Muscle layer of colon (tissue), 2 donors: ENCODE data around the gene RORC.
"Not testable (repeated sequence)": the region's sequence is repeated elsewhere in the genome, so short reads cannot be mapped to it uniquely, and the experiment has no call there.

Experiments used
- H3K27ac ChIP-seq: one replicate; pipeline ENCODE4 v1.7.0; 2013; ENCODE audit warnings: low read depth, mild to moderate bottlenecking, low read length, moderate library complexity
- H3K27me3 ChIP-seq, 2 donors: one replicate each; pipeline ENCODE4 v1.7.0; 2013; ENCODE audit warnings: low read length in 2 of 2, mild to moderate bottlenecking in 2 of 2; ENCODE audit not compliant: insufficient read depth in 2 of 2, control insufficient read depth in 1 of 2
- H3K36me3 ChIP-seq: one replicate; pipeline ENCODE4 v1.7.0; 2013; ENCODE audit warnings: mild to moderate bottlenecking, low read length; ENCODE audit not compliant: insufficient read depth
- H3K4me1 ChIP-seq: one replicate; pipeline ENCODE4 v1.7.0; 2013; ENCODE audit warnings: mild to moderate bottlenecking, low read length; ENCODE audit not compliant: insufficient read depth
- H3K4me3 ChIP-seq, 2 donors: one replicate each; pipeline ENCODE4 v1.7.0; 2013; ENCODE audit warnings: low read length in 2 of 2, low read depth in 1 of 2, mild to moderate bottlenecking in 1 of 2, moderate library complexity in 1 of 2
- H3K9ac ChIP-seq: one replicate; pipeline ENCODE4 v1.7.0; 2013; ENCODE audit warnings: low read length
- H3K9me3 ChIP-seq: one replicate; pipeline ENCODE4 v1.7.0; 2013; ENCODE audit warnings: mild to moderate bottlenecking, low read length
- donor health status: abdominal sarcoma.
- donor health status: Adenocarcinoma of cecum.

Gene RORC

DNA sequence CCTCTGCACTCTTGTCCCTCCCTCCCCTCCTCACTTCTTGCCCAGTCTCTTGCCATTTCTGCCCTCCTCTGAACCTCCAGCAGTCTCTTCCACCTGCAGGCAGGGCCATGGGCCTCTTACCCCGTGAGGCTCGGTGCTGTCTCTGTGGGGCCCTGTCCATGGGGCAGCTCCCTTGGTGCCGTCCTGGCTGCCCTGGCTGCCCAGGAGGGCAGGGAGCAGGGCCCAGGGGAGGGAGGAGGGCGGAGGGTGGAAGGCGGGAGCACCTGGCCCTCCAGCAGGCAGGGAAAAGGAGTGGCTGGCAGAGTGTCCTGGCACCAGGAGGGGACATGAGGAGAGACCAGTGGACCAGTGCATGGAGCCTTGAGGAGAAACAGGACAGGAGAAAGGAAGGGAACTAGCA is at the start of gene RORC:
Gene RORC, minus strand, starts transcription at position 198 of the 400 bp plus-strand sequence. Its CDS starts 38 bp downstream, at position 160.
- Histone ChIP-seq H3K4me3 (no peak within 1 kb of the TSS), H3K9ac (no peak within 1 kb of the TSS), H3K4me1 (peaks cover 5% of the 10 kb centered on the region), H3K9me3 (no peaks in the 10 kb centered on the region), H3K27ac (no peak within 1 kb of the TSS), H3K27me3 (peaks cover 3 to 12% of the 10 kb centered on the region in 2 donors), H3K36me3 (no peaks in the 10 kb centered on the region)

DNA sequence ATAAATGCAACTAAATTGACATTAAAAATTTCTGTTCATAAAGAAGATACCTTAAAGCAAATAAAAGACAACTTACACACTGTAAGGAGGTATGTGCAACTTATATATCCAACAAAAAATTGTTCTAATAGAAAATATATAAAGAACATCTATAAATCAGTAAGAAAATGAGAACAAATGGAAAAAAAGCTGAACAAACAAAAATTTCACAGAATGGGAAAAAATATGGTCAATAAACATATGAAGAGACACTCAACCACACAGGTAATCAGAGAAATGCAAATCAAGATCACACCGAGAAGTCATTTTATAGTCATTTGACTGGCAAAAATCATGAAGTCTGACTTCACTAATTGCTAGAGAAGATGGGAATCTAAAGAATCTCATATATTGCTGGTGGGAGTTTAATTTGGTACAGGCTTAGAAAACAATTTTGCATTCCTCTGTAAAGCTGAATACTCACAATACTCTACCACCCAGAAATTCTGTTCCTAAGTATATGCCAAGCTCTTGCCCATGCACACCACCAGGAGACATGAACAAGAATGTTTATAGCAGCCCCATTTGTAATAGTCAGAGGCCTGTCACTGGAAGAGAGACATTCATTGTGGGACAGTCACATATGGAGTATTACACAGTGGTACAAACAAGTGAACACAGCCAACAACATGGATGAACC is 44.0 kb upstream of the RORC start:
- no peaks in the 10 kb centered on the region for H3K4me1 ChIP-seq
- no peak overlapping the region for H3K27ac ChIP-seq
- H3K4me3 ChIP-seq = no peak overlapping the region
- H3K9me3 ChIP-seq = no peaks in the 10 kb centered on the region
- H3K9ac ChIP-seq = no peak overlapping the region
- H3K36me3 ChIP-seq = no peaks in the 10 kb centered on the region
- H3K27me3 ChIP-seq = no peaks in the 10 kb centered on the region

DNA sequence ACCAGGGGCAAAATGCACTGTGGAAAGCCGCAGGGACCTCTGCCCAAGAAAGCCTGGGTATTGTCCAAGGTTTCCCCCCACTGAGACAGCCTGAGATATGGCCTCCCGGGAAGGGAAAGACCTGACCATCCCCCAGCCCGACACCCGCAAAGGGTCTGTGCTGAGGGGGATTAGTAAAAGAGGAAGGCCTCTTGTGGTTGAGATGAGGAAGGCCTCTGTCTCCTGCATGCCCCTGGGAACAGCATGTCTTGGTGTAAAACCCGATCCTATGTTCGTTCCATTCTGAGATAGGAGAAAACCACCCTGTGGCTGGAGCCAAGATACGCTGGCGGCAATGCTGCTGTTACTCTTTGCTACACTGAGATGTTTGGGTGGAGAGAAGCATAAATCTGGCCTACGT is 41.2 kb upstream of the RORC start:
- H3K4me3 ChIP-seq, H3K4me1 ChIP-seq, H3K9me3 ChIP-seq, H3K36me3 ChIP-seq, H3K9ac ChIP-seq, H3K27ac ChIP-seq, H3K27me3 ChIP-seq: not testable (repeated sequence)

DNA sequence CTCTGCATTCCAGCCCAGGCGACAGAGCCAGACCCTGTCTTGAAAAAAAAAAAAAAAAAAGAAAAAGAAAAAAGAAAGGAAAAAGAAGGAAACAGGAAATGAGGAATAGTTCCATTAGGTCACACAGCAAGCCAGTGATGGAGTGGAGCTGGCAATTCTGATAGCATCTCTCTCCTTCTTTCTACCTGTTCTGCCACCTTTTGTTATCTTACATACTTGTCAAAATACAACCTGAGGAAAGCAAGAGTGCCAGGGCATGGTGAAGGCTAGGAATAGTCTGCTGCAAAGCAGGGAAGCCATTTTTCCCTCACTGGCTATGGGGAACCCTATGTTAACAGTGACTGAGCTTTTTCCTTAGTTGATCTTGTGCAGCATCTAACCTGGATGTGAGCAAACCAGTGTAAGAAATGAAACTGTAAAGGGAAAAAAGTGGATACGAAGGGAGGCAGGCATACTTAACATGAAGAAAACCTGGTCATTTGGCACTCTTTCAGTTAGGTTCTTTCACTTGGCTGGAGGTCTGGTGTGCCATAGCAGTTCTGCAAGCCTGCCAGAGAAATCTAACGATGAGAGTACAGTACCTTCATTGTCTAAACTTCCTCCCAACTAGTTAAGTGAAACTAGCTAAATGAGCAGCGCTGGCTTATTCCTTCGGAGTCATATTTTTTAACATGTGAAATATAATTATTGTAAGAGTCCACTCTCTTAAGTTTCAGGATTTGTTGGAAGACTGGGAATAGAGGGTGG is 39.9 kb upstream of the RORC start:
- H3K4me3 ChIP-seq = no peak overlapping the region
- no peaks in the 10 kb centered on the region for H3K4me1 ChIP-seq
- H3K9me3 ChIP-seq = no peaks in the 10 kb centered on the region
- H3K36me3 ChIP-seq = no peaks in the 10 kb centered on the region
- no peak overlapping the region for H3K27ac ChIP-seq
- no peaks in the 10 kb centered on the region for H3K27me3 ChIP-seq
- H3K9ac ChIP-seq = no peak overlapping the region

DNA sequence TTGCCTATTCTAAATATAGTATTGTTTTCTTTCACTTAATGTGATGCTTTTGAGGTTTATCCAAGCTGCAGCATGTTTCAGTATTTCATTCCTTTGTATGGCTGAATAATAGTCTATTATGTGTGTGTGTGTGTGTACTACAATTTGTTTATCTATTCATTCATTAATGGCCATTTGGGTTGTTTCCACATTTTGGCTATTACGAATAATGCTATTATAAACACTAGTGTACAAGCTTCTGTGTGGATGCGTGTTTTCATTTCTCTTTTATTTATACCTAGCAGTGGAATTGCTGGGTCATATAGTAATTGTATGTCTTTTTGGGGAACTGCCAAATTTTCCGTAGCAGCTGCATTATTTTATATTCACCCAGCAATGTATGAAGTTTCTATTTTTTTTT is 36.9 kb upstream of the RORC start:
- Histone ChIP-seq H3K4me1 (no peaks in the 10 kb centered on the region), H3K27me3 (no peaks in the 10 kb centered on the region), H3K36me3 (no peaks in the 10 kb centered on the region), H3K27ac (no peak overlapping the region), H3K9me3 (no peaks in the 10 kb centered on the region), H3K9ac (no peak overlapping the region), H3K4me3 (no peak overlapping the region)

DNA sequence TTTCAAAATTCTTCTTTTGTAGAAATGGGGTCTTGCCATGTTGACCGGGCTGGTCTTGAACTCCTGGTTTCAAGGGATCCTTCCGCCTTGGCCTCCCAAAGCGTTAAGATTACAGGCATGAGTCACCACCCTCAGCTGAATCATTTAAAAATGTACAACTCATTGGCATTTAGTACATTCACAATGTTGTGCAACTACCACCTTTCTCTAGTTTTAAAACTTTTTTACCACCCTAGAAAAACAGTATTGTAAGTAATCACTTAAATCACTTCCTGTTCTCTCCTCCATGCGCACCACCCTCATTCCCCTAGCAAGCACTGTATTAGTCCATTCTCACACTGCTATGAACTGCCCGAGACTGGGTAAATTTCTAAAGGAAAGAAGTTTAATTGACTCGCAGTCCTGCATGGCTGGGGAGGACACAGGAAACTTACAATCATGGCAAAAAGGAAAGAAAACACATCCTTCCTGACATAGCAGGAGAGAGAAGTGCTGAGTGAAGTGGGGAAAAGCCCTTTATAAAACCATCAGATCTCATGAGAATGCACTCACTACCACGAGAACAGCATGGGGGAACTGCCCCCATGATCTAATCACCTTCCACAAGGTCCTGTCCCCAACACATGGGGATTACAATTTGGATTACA is 36.3 kb upstream of the RORC start:
- Histone ChIP-seq H3K4me3 (no peak overlapping the region), H3K4me1 (no peaks in the 10 kb centered on the region), H3K27ac (no peak overlapping the region), H3K9ac (no peak overlapping the region), H3K36me3 (no peaks in the 10 kb centered on the region), H3K27me3 (no peaks in the 10 kb centered on the region), H3K9me3 (no peaks in the 10 kb centered on the region)

DNA sequence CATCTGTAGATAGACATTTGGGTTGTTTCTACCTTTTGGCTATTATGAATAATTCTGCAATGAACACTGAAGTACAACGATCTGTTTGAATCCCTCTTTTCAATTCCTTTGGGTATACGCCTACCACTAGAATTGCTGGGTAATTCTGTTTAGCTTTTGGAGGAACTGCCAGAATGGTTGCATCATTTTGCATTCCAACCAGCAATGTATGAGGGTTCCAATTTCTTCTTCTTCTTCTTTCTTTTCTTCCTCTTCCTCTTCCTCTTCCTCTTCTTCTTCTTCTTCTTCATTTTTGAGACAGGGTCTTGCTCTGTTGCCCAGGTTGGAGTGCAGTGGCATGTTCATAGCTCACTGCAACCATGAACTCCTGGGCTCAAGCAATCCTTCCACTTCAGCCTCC is 35.7 kb upstream of the RORC start:
- Histone ChIP-seq H3K27ac (no peak overlapping the region), H3K4me1 (no peaks in the 10 kb centered on the region), H3K9ac (no peak overlapping the region), H3K9me3 (no peaks in the 10 kb centered on the region), H3K27me3 (no peaks in the 10 kb centered on the region), H3K4me3 (no peak overlapping the region), H3K36me3 (no peaks in the 10 kb centered on the region)

DNA sequence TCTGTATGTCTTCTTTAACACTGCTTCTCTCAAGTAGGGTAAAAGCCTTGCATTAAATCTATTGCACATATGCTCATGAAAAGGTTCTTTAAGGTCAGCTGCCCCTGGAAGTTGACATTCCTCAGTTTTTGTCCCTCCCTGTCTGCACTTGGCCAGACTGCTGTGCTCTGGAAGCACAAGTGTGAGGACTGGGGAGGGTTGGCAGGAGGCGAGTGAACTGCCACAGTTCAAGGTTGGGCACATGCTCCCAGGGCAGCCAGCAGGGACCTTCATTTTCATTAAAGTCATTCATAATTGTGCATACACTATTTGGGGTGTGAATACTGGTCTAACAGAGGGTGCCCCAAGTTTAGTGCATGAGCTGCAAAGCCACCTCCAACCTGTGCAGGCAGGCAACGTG is 32.8 kb upstream of the RORC start:
- Histone ChIP-seq H3K9ac (no peak overlapping the region), H3K4me1 (no peaks in the 10 kb centered on the region), H3K27me3 (no peaks in the 10 kb centered on the region), H3K4me3 (no peak overlapping the region), H3K27ac (no peak overlapping the region), H3K36me3 (no peaks in the 10 kb centered on the region), H3K9me3 (no peaks in the 10 kb centered on the region)

DNA sequence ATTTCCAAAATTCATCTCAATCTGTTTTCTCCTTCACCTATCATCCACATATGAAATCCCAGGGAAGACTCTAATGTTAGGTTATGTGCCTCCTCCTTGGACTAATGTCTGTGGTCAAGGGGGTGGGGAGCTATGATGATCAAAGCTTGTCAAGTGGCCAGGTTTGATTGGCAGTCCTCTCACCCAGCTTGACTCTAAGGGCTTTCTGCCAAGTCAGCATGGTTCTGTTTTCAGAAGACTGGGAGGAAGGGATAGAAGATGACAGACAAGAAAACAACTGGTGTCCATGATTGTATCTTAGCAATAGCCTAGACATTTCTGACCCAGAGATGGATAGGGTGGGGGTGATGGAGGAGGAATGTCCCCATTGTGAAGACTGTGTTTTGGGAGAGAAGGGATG is 31.0 kb upstream of the RORC start:
- no peak overlapping the region for H3K27ac ChIP-seq
- H3K9ac ChIP-seq = no peak overlapping the region
- no peaks in the 10 kb centered on the region for H3K4me1 ChIP-seq
- H3K36me3 ChIP-seq = no peaks in the 10 kb centered on the region
- no peaks in the 10 kb centered on the region for H3K9me3 ChIP-seq
- H3K4me3 ChIP-seq = no peak overlapping the region
- no peaks in the 10 kb centered on the region for H3K27me3 ChIP-seq

DNA sequence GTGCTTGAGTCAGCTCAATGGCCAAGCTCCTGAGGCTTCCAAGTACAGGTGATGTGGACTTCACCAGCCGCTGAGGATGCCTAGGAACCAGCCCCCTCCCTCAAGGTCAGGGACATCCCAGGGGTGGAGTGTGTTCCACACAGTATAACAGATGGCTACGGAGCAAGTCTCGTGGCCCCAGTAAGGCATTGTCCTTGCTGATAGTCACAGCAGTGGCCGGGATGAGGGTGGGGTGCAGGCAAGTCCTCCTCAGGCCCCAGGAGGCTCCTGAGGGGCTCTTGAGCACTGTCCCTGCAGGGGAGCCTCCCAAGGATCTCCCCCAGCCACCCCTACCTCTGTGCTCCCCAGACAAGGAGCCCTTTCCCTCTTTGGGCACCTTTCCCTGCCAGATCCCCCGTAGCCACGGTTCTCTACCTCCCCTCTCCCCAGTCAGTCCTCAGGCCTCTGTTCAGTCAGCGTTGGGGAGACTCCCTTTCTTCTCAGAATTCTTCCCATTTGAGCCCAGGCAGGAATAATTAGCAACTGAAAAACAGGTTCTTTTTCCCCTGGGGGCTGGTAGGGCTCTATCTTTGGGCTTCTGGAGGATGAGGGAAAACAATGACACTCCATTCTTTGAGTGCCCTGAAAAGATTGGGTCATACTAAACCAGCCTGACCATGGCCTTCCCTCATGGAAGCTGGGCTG is 29.0 kb upstream of the RORC start:
- H3K4me1 ChIP-seq = no peaks in the 10 kb centered on the region
- H3K36me3 ChIP-seq = no peaks in the 10 kb centered on the region
- H3K9ac ChIP-seq = no peak overlapping the region
- H3K27ac ChIP-seq = no peak overlapping the region
- H3K4me3 ChIP-seq = no peak overlapping the region
- H3K27me3 ChIP-seq = no peaks in the 10 kb centered on the region
- no peaks in the 10 kb centered on the region for H3K9me3 ChIP-seq

DNA sequence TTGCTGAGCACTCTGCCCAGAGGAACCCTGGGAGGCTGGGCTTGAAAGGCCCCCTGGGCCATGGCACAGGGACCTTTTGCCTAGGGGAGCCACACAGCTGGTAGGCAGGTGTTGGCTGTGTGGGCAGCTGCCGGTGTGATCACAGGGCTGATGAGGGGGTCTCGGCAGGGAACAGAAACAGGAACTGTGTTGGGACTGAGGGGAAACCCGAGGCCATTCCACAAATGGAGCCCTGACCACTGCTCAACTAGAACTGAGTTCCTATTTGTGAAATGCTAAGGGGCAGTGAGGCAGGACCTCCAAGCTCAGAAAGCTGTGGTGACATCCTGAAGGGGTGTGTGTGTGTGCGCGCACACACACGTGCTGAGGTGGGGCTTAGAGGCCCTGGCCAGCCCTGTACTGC is 28.3 kb upstream of the RORC start:
- no peaks in the 10 kb centered on the region for H3K9me3 ChIP-seq
- H3K9ac ChIP-seq = no peak overlapping the region
- H3K27ac ChIP-seq = no peak overlapping the region
- H3K36me3 ChIP-seq = no peaks in the 10 kb centered on the region
- H3K4me1 ChIP-seq = no peaks in the 10 kb centered on the region
- H3K4me3 ChIP-seq = no peak overlapping the region
- H3K27me3 ChIP-seq = no peaks in the 10 kb centered on the region
